H1 (cell line): ENCODE measurements around the gene BEST3. TPM values are rescaled to one million over a fixed set of nuclear protein-coding genes. Genes with fewer than 3 reads are reported as not detected.

ENCODE experiments used
- CTCF ChIA-PET: fragments of 300-600 bp; sonication (Branson Sonifier 250); formaldehyde crosslinking; loops from one replicate; lab custom pipeline; 2021; ENCODE audit not compliant: partially characterized antibody; lab: Charles Lee
- POLR2A ChIA-PET: fragments of 300-600 bp; sonication (Branson Sonifier 250); formaldehyde crosslinking; loops from one replicate; lab custom pipeline; 2021; ENCODE audit warnings: inconsistent platforms; ENCODE audit not compliant: partially characterized antibody; lab: Charles Lee
- DNase-seq, 2 experiments: peaks; one replicate each; pipeline versions ENCODE4 v3.0.0 to v3.0.0-alpha.2; 2010 to 2022; ENCODE audit warnings: low spot score in 2 of 2, low read depth in 1 of 2, mixed read lengths in 1 of 2
- FAIRE-seq: peaks from 2 replicates; lab custom pipeline; 2011; peaks lifted over from hg19 to GRCh38; lab: Jason Lieb, UNC
- H2AFZ ChIP-seq: 2 replicates; pipeline ENCODE4 v1.8.1; 2012; ENCODE audit warnings: low read length, inconsistent platforms
- H2AK5ac ChIP-seq: 2 replicates; pipeline ENCODE4 v1.6.1; 2013; ENCODE audit warnings: low read depth, low read length
- H2BK120ac ChIP-seq: replicated peaks from 2 replicates; pipeline ENCODE3; 2013; ENCODE audit warnings: low read depth, low read length, inconsistent platforms
- H2BK12ac ChIP-seq: 2 replicates; pipeline ENCODE4 v1.6.1; 2013; ENCODE audit warnings: low read depth, low read length
- H2BK15ac ChIP-seq: 2 replicates; pipeline ENCODE4 v1.6.1; 2013; ENCODE audit warnings: low read length
- H2BK20ac ChIP-seq: 2 replicates; pipeline ENCODE4 v1.6.1; 2013; ENCODE audit warnings: low read length
- H2BK5ac ChIP-seq: 2 replicates; pipeline ENCODE4 v1.6.1; 2013; ENCODE audit warnings: low read depth, low read length
- H3K14ac ChIP-seq: 2 replicates; pipeline ENCODE4 v1.6.1; 2013; ENCODE audit warnings: inconsistent platforms; ENCODE audit not compliant: insufficient read length
- H3K18ac ChIP-seq: 2 replicates; pipeline ENCODE4 v1.6.1; 2013; ENCODE audit warnings: low read length; ENCODE audit errors: extremely low read depth
- H3K23ac ChIP-seq: 2 replicates; pipeline ENCODE4 v1.6.1; 2013; ENCODE audit warnings: inconsistent platforms; ENCODE audit not compliant: insufficient read length
- H3K23me2 ChIP-seq: 2 replicates; pipeline ENCODE4 v1.6.1; 2013; ENCODE audit warnings: low read depth, low read length
- H3K27ac ChIP-seq: 2 replicates; pipeline ENCODE4 v1.6.1; 2011; ENCODE audit warnings: low read depth, low read length, inconsistent platforms
- H3K27me3 ChIP-seq, 4 experiments: replicated peaks in 1 of 4; 1 replicate in 1 of 4; 2 replicates in 3 of 4; pipeline versions ENCODE4 v1.6.1 to v1.8.1; 2011 to 2013; ENCODE audit warnings: low read length in 3 of 4, mild to moderate bottlenecking in 3 of 4, inconsistent platforms in 2 of 4, mixed read lengths in 2 of 4, moderate library complexity in 1 of 4; ENCODE audit not compliant: control insufficient read depth in 3 of 4, insufficient read depth in 3 of 4; ENCODE audit errors: extremely low read depth in 1 of 4
- H3K36me3 ChIP-seq, 4 experiments: 2 replicates each; pipeline versions ENCODE4 v1.6.1 to v1.8.1; 2011 to 2013; ENCODE audit warnings: mild to moderate bottlenecking in 4 of 4, low read length in 3 of 4, moderate library complexity in 2 of 4, control low read depth in 1 of 4, inconsistent platforms in 1 of 4; ENCODE audit not compliant: insufficient read depth in 4 of 4, control insufficient read depth in 2 of 4
- H3K4ac ChIP-seq: replicated peaks from 2 replicates; pipeline ENCODE3; 2013; ENCODE audit warnings: low read length, low read depth, mixed read lengths, inconsistent platforms; ENCODE audit not compliant: insufficient read length
- H3K4me1 ChIP-seq, 4 experiments: replicated peaks in 1 of 4; 1 replicate in 1 of 4; 2 replicates in 3 of 4; pipeline versions ENCODE4 v1.6.1 to v1.8.1; 2011 to 2013; ENCODE audit warnings: low read length in 3 of 4, inconsistent platforms in 2 of 4, mixed read lengths in 1 of 4; ENCODE audit not compliant: insufficient read depth in 4 of 4, control insufficient read depth in 3 of 4
- H3K4me2 ChIP-seq, 2 experiments: 2 replicates each; pipeline versions ENCODE4 v1.6.1 to v1.8.1; 2011 to 2013; ENCODE audit warnings: low read depth in 2 of 2, low read length in 2 of 2, control low read depth in 1 of 2, inconsistent platforms in 1 of 2, mild to moderate bottlenecking in 1 of 2; ENCODE audit not compliant: insufficient read depth in 1 of 2
- H3K4me3 ChIP-seq, 4 experiments: fragments of 200-600, 300-600 bp in 1 of 4; sonication (generic), shearing (Covaris generic), sonication (Bioruptor Twin) in 1 of 4; 2 replicates each; pipeline versions ENCODE4 v1.5.1 to v1.8.1; 2011 to 2016; ENCODE audit warnings: low read length in 4 of 4, low read depth in 3 of 4, control low read depth in 2 of 4, inconsistent platforms in 2 of 4, mild to moderate bottlenecking in 2 of 4, mixed read lengths in 1 of 4, moderate library complexity in 1 of 4; ENCODE audit not compliant: insufficient read depth in 2 of 4; ENCODE audit errors: extremely low read depth in 1 of 4
- H3K56ac ChIP-seq: replicated peaks from 2 replicates; pipeline ENCODE3; 2013; ENCODE audit warnings: low read depth, mild to moderate bottlenecking, mixed read lengths, low read length, inconsistent platforms; ENCODE audit not compliant: insufficient read length
- H3K79me1 ChIP-seq: 2 replicates; pipeline ENCODE4 v1.6.1; 2013; ENCODE audit warnings: low read depth, low read length, control low read depth
- H3K79me2 ChIP-seq, 2 experiments: 2 replicates each; pipeline versions ENCODE4 v1.6.1 to v1.8.1; 2012 to 2013; ENCODE audit warnings: low read length in 2 of 2, mild to moderate bottlenecking in 2 of 2, inconsistent platforms in 1 of 2; ENCODE audit not compliant: insufficient read depth in 2 of 2, control insufficient read depth in 1 of 2
- H3K9ac ChIP-seq, 4 experiments: replicated peaks in 1 of 4; 1 replicate in 1 of 4; 2 replicates in 3 of 4; pipeline versions ENCODE4 v1.6.1 to v1.8.1; 2011 to 2013; ENCODE audit warnings: low read depth in 3 of 4, low read length in 3 of 4, control low read depth in 2 of 4, mild to moderate bottlenecking in 2 of 4, moderate library complexity in 2 of 4, inconsistent platforms in 1 of 4; ENCODE audit errors: extremely low read depth in 1 of 4
- H3K9me3 ChIP-seq, 2 experiments: 2 replicates each; pipeline versions ENCODE4 v1.6.1 to v1.8.1; 2012 to 2013; ENCODE audit warnings: mild to moderate bottlenecking in 2 of 2, moderate library complexity in 2 of 2, control low read depth in 1 of 2, inconsistent platforms in 1 of 2, low read depth in 1 of 2, low read length in 1 of 2, mixed read lengths in 1 of 2; ENCODE audit not compliant: insufficient read depth in 2 of 2
- H4K20me1 ChIP-seq, 2 experiments: replicated peaks in 1 of 2; 2 replicates each; pipeline versions ENCODE3 to v1.8.1; 2011 to 2013; ENCODE audit warnings: inconsistent platforms in 2 of 2, low read length in 2 of 2, mild to moderate bottlenecking in 1 of 2; ENCODE audit not compliant: insufficient read depth in 2 of 2, control insufficient read depth in 1 of 2
- H4K5ac ChIP-seq: 2 replicates; pipeline ENCODE4 v1.6.1; 2013; ENCODE audit warnings: low read length, low read depth, mixed read lengths, inconsistent platforms; ENCODE audit not compliant: insufficient read length
- H4K8ac ChIP-seq: 2 replicates; pipeline ENCODE4 v1.8.0; 2013; ENCODE audit warnings: mild to moderate bottlenecking, moderate library complexity, low read length, inconsistent platforms; ENCODE audit not compliant: insufficient read depth; ENCODE audit errors: extremely low read depth
- H4K91ac ChIP-seq: replicated peaks from 2 replicates; pipeline ENCODE3; 2013; ENCODE audit warnings: low read length, mixed read lengths, inconsistent platforms; ENCODE audit not compliant: insufficient read length
- CHD2 ChIP-seq: IDR thresholded peaks from 2 replicates; pipeline ENCODE4 v1.6.1; 2012; ENCODE audit warnings: low read length, improper control_type of control experiment
- EP300 ChIP-seq, 2 experiments: IDR thresholded peaks; 1 replicate in 1 of 2; 2 replicates in 1 of 2; pipeline ENCODE4 v1.6.1; 2011 to 2012; ENCODE audit warnings: low read depth in 2 of 2, low read length in 2 of 2, mild to moderate bottlenecking in 2 of 2, borderline replicate concordance in 1 of 2, inconsistent platforms in 1 of 2, moderate library complexity in 1 of 2
- GABPA ChIP-seq: IDR thresholded peaks from 2 replicates; pipeline ENCODE4 v1.6.1; 2011; ENCODE audit warnings: mild to moderate bottlenecking, low read length, moderate library complexity, borderline replicate concordance; ENCODE audit not compliant: insufficient read depth
- KDM1A ChIP-seq: fragments of 200-600, 300-600 bp; sonication (generic); IDR thresholded peaks from 2 replicates; pipeline ENCODE4 v1.7.1; 2016; ENCODE audit warnings: mild to moderate bottlenecking, low read length, borderline replicate concordance
- MAFK ChIP-seq: IDR thresholded peaks from 2 replicates; pipeline ENCODE4 v1.6.1; 2012; ENCODE audit warnings: low read depth, mild to moderate bottlenecking, improper control_type of control experiment, low read length
- POLR2A ChIP-seq, 2 experiments: IDR thresholded peaks; 1 replicate in 1 of 2; 2 replicates in 1 of 2; pipeline ENCODE4 v1.6.1; 2011; ENCODE audit warnings: low read depth in 2 of 2, low read length in 2 of 2, mild to moderate bottlenecking in 2 of 2; ENCODE audit errors: control extremely low read depth in 1 of 2
- POU5F1 ChIP-seq: IDR thresholded peaks from 2 replicates; pipeline ENCODE4 v1.6.1; 2011; ENCODE audit warnings: low read depth, mild to moderate bottlenecking, low read length, moderate library complexity
- RNF2 ChIP-seq: fragments of 200-900, 300-1000 bp; sonication (generic); IDR thresholded peaks from 2 replicates; pipeline ENCODE4 v1.7.1; 2016; ENCODE audit warnings: borderline replicate concordance, low read depth, mild to moderate bottlenecking, antibody characterized with exemption, low read length; ENCODE audit not compliant: poor library complexity, severe bottlenecking; ENCODE audit errors: missing control alignments
- SIN3A ChIP-seq, 2 experiments: IDR thresholded peaks in 1 of 2; conservative IDR thresholded peaks in 1 of 2; 2 replicates each; pipeline ENCODE4 v1.6.1; 2011 to 2012; ENCODE audit warnings: low read length in 2 of 2, improper control_type of control experiment in 1 of 2, low read depth in 1 of 2, mild to moderate bottlenecking in 1 of 2
- SIRT6 ChIP-seq: IDR thresholded peaks from one replicate; pipeline ENCODE4 v1.7.1; 2012; ENCODE audit warnings: low read length, inconsistent platforms
- SP2 ChIP-seq: IDR thresholded peaks from 2 replicates; pipeline ENCODE4 v1.6.1; 2012; ENCODE audit warnings: mild to moderate bottlenecking, low read length, inconsistent platforms
- WGBS, 2 experiments: shearing (Covaris generic) in 1 of 2; methylation state at CpG; one replicate each; pipeline versions ENCODE4 v1.1.6 to v1.1.7; 2013 to 2015; ENCODE audit warnings: low lambda C conversion rate in 2 of 2, mixed read lengths in 2 of 2, inconsistent platforms in 1 of 2, low coverage in 1 of 2, missing lambda C conversion rate in 1 of 2; ENCODE audit not compliant: insufficient replicate concordance in 2 of 2, insufficient coverage in 1 of 2, insufficient read length in 1 of 2; ENCODE audit errors: extremely low coverage in 1 of 2, missing lambda C conversion rate in 1 of 2; 5-methylcytosine and 5-hydroxymethylcytosine counted together
- polyA plus RNA-seq, 7 experiments: library from polyadenylated mRNA; depleted of rRNA in 3 of 7; stranded (reverse) in 5 of 7; unstranded in 2 of 7; fragments of >200 nt in 5 of 7; fragments of 200-250 nt in 2 of 7; gene quantifications; 1 replicate in 5 of 7; 2 replicates in 1 of 7; 4 replicates in 1 of 7; pipeline versions ENCODE4 v1.2.1 to v1.2.3, GENCODE V29; 2011 to 2013; ENCODE audit warnings: missing spikeins in 2 of 7, mixed read lengths in 2 of 7
- total RNA-seq: library from RNA; stranded (reverse); fragmentation: NEBNext Ultra II Directional; extraction: Animal tissue kit (Norgen Biotek cat#: 25700); gene quantifications from 2 replicates; pipeline ENCODE4 v1.2.1, GENCODE V29; 2021
- TF ChIP-seq, protein P1 (sequence below): IDR thresholded peaks from 2 replicates; pipeline ENCODE4 v1.6.1; 2012; ENCODE audit warnings: inconsistent platforms
- TF ChIP-seq, protein P2 (sequence below): IDR thresholded peaks from 2 replicates; pipeline ENCODE4 v1.6.1; 2011; ENCODE audit warnings: low read length, improper control_type of control experiment

BEST3 gene
- total and polyA plus RNA-seq, 2 of the 8 experiments (the other 6 are each of a cell fraction or from before 2014, with no cell fraction given), result 0.17 TPM; not detected in 1

DNA sequence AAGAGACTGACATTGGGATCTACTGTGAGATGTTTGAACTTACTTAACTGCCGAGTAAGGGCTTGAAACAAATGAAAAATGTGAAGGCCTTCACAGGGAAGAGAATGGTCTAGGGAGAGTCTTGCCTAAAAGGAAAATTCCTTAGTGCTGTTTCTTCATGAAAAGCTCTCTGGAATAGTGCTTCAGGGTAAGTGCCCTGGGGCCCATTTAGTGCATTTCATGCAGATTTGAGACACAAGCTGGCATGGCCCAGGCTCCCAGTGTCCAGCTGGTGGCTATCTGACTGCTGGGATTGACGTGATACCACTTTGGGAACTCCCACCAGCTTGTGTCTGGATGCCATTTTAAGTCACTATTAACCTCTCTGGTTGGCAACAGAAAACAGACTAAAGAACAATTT lies 26.9 kb downstream of the BEST3 start:
- Histone ChIP-seq H3K4me1 (no peaks in the 10 kb centered on the region), H3K4me3 (no peak overlapping the region), H3K36me3 (no peaks in the 10 kb centered on the region), H3K18ac (no peak overlapping the region), H4K8ac (no peak overlapping the region), H3K23ac (no peak overlapping the region), H3K79me2 (no peaks in the 10 kb centered on the region), H4K91ac (no peak overlapping the region), H3K4me2 (no peak overlapping the region), H3K27ac (no peak overlapping the region), H3K23me2 (no peaks in the 10 kb centered on the region), H2BK15ac (no peak overlapping the region), H4K20me1 (no peaks in the 10 kb centered on the region), H3K14ac (no peak overlapping the region), H3K4ac (no peak overlapping the region), H2AK5ac (no peak overlapping the region), H3K79me1 (no peaks in the 10 kb centered on the region), H2BK120ac (no peak overlapping the region), H2BK20ac (no peak overlapping the region), H3K9ac (no peak overlapping the region), H4K5ac (no peak overlapping the region), H2BK5ac (no peak overlapping the region), H3K56ac (no peak overlapping the region), H3K9me3 (no peaks in the 10 kb centered on the region), H3K27me3 (no peaks in the 10 kb centered on the region), H2AFZ (no peak overlapping the region), H2BK12ac (no peak overlapping the region)
- TF ChIP-seq CHD2 (no peak), SP2 (no peak), GABPA (no peak), RNF2 (no peak), POLR2A (IDR thresholded peaks at IDR 0.05; ENCODE audit: control extremely low read depth in 1 of 2, low read depth in 2 of 2, low read length in 2 of 2) (no peak), MAFK (no peak), EP300 (IDR thresholded peaks at IDR 0.05; ENCODE audit: borderline replicate concordance in 1 of 2, low read depth in 2 of 2, low read length in 2 of 2) (no peak), SIN3A (conservative IDR thresholded peaks at IDR 0.05 in 1 of 2, IDR thresholded peaks at IDR 0.05 in 1 of 2; ENCODE audit: low read depth in 1 of 2, low read length in 2 of 2) (no peak), KDM1A (no peak), POU5F1 (no peak), SIRT6 (no peak)
- TF ChIP-seq, protein P1, sequence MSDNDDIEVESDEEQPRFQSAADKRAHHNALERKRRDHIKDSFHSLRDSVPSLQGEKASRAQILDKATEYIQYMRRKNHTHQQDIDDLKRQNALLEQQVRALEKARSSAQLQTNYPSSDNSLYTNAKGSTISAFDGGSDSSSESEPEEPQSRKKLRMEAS, result no peak
- TF ChIP-seq, protein P2, sequence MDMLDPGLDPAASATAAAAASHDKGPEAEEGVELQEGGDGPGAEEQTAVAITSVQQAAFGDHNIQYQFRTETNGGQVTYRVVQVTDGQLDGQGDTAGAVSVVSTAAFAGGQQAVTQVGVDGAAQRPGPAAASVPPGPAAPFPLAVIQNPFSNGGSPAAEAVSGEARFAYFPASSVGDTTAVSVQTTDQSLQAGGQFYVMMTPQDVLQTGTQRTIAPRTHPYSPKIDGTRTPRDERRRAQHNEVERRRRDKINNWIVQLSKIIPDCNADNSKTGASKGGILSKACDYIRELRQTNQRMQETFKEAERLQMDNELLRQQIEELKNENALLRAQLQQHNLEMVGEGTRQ, result no peak
- DNase-seq (no peak), FAIRE-seq (no peak)
- POLR2A ChIA-PET, result interaction anchor here (0.6 kb wide), 1 partner anchor 27 kb away, joined by 3 read pairs; the partner anchor contains the start of gene BEST3
- 90% methylated on average over 2 of the region's 2 CpGs; no CpG with 5 or more reads in 1 of the 2 experiments for WGBS, 2 experiments
- CTCF ChIA-PET, result interaction anchor here (0.7 to 4.4 kb wide), 4 partner anchors 8 to 641 kb away, joined by 3 to 28 read pairs (median 4); no protein-coding TSS in a partner anchor
